ENCODE results near the gene ARSG. TPM values are rescaled to one million over a fixed set of nuclear protein-coding genes. Genes with fewer than 3 reads are reported as not detected.

The ARSG gene
- total and polyA plus RNA-seq, 10 of the 15 experiments (the other 5 are each of a cell fraction or from before 2014, with no cell fraction given) = 2.9 to 13.5 (median 7.6) TPM

- Histone ChIP-seq H3K4me1 (ENCODE audit: control insufficient read depth, insufficient read depth, low read length) (peaks cover 3% of the 10 kb centered on the region; the same call in 1 of the 2 replicates), H3K9ac (ENCODE audit: control insufficient read depth, insufficient read depth, low read length) (no peak overlapping the region), H4K20me1 (ENCODE audit: control insufficient read depth, insufficient read depth) (no peaks in the 10 kb centered on the region), H2AFZ (ENCODE audit: control insufficient read depth, low read depth, low read length) (no peak overlapping the region), H3K4me3 (no peak overlapping the region), H3K79me2 (ENCODE audit: control insufficient read depth, insufficient read depth, low read length) (no peaks in the 10 kb centered on the region), H3K9me3 (replicated peaks; ENCODE audit: control insufficient read depth, insufficient read depth, low read length) (no peaks in the 10 kb centered on the region), H3K27me3 (replicated peaks in 1 of 2; ENCODE audit: control insufficient read depth in 2 of 2, insufficient read depth in 2 of 2, low read length in 1 of 2) (no peaks in the 10 kb centered on the region), H3K4me2 (ENCODE audit: control insufficient read depth, insufficient read depth) (no peak overlapping the region), H3K36me3 (ENCODE audit: control insufficient read depth in 2 of 2, insufficient read depth in 2 of 2, low read length in 1 of 2) (no peaks in the 10 kb centered on the region), H3K27ac (ENCODE audit: control insufficient read depth, insufficient read depth) (no peak overlapping the region)
- no peak for FAIRE-seq
- 81% methylated on average over 4 of the region's 5 CpGs for WGBS (ENCODE audit: insufficient coverage, insufficient replicate concordance, low lambda C conversion rate, missing lambda C conversion rate)
- ChIA-PET CTCF (interaction anchor here (0.6 to 1.6 kb wide), 5 partner anchors 12 to 134 kb away, joined by 3 read pairs; no protein-coding TSS in a partner anchor), RAD21 (ENCODE audit: unreplicated experiment) (interaction anchor here (1.3 kb wide), 1 partner anchor 78 kb away, joined by 3 read pairs; no protein-coding TSS in a partner anchor), POLR2A (no interaction called here), SMC1A (ENCODE audit: uncharacterized antibody, unreplicated experiment) (no interaction called here)
- no peak for ATAC-seq
- no TSS peak for BruUV-seq (replicated peaks)
- TF ChIP-seq TARDBP (IDR thresholded peaks at IDR 0.05; ENCODE audit: borderline replicate concordance) = no peak
- no peak for TF ChIP-seq RFX5 (IDR thresholded peaks at IDR 0.05; ENCODE audit: low read depth, low read length)
- no peak for TF ChIP-seq REST (IDR thresholded peaks at IDR 0.05; ENCODE audit: low read depth, low read length)
- no peak for TF ChIP-seq GATAD2B (conservative IDR thresholded peaks at IDR 0.05; ENCODE audit: low read depth)
- no peak for TF ChIP-seq TAF1 (IDR thresholded peaks at IDR 0.05; ENCODE audit: borderline replicate concordance, low read depth, low read length)
- no peak for TF ChIP-seq POLR2AphosphoS2 (IDR thresholded peaks at IDR 0.05; ENCODE audit: low read depth, low read length)
- TF ChIP-seq NFIC (IDR thresholded peaks at IDR 0.05; ENCODE audit: low read depth, low read length) = no peak
- DNase-seq (ENCODE audit: low read depth, low spot score) = no peak
- in situ Hi-C loops (cut with MboI) (no loop called here), intact Hi-C loops (cut with micrococcal nuclease; ENCODE audit: unreplicated experiment) (no loop called here)
Measured at GRCh38 chr17:68320311-68320865, 29.1 kb downstream of the ARSG start.
